Measurements from ENCODE around the gene MYOF. TPM values are rescaled to one million over a fixed set of nuclear protein-coding genes. Genes with fewer than 3 reads are reported as not detected.

The MYOF gene
- total RNA-seq, 2 experiments from 2014 or later = 22.1 to 22.8 TPM

- no peak overlapping the region for H3K27ac Mint-ChIP-seq
- peaks cover 3% of the 10 kb centered on the region for H3K4me1 Mint-ChIP-seq
- peaks cover 14% of the 10 kb centered on the region for H3K36me3 Mint-ChIP-seq
- DNase-seq = no peak
- peaks cover 24% of the 10 kb centered on the region for H3K27me3 Mint-ChIP-seq
- H3K9me3 Mint-ChIP-seq = no peaks in the 10 kb centered on the region
- H3K4me3 Mint-ChIP-seq = no peak overlapping the region
These were observed 129.3 kb downstream of the MYOF start for GRCh38 chr10:93352638-93353383.

- no peaks in the 10 kb centered on the region for H3K36me3 Mint-ChIP-seq
- H3K27me3 Mint-ChIP-seq = no peaks in the 10 kb centered on the region
- H3K9me3 Mint-ChIP-seq = no peaks in the 10 kb centered on the region
- H3K4me3 Mint-ChIP-seq = no peak overlapping the region
- no peak for DNase-seq
- peaks cover 4% of the 10 kb centered on the region for H3K4me1 Mint-ChIP-seq
- H3K27ac Mint-ChIP-seq = no peak overlapping the region
These were observed 135.4 kb downstream of the MYOF start for GRCh38 chr10:93346694-93347093.

- Mint-ChIP-seq H3K27me3 (no peaks in the 10 kb centered on the region), H3K36me3 (no peaks in the 10 kb centered on the region), H3K4me3 (no peak overlapping the region), H3K4me1 (peaks cover 4% of the 10 kb centered on the region), H3K9me3 (no peaks in the 10 kb centered on the region), H3K27ac (no peak overlapping the region)
- no peak for DNase-seq
These were observed 136.0 kb downstream of the MYOF start for GRCh38 chr10:93346108-93346507.

- Mint-ChIP-seq H3K4me1 (peaks cover 4% of the 10 kb centered on the region), H3K36me3 (no peaks in the 10 kb centered on the region), H3K4me3 (no peak overlapping the region), H3K27me3 (no peaks in the 10 kb centered on the region), H3K27ac (no peak overlapping the region), H3K9me3 (no peaks in the 10 kb centered on the region)
- no peak for DNase-seq
These were observed 137.4 kb downstream of the MYOF start for GRCh38 chr10:93344691-93345090.

GRCh38 chr10:93342921-93343320 is 139.2 kb downstream of the MYOF start:
- Mint-ChIP-seq H3K27me3 (no peaks in the 10 kb centered on the region), H3K27ac (no peak overlapping the region), H3K36me3 (peaks cover 1% of the 10 kb centered on the region), H3K4me3 (no peak overlapping the region), H3K9me3 (no peaks in the 10 kb centered on the region), H3K4me1 (peaks cover 4% of the 10 kb centered on the region)
- DNase-seq = no peak

GRCh38 chr10:93342366-93342765 is 139.8 kb downstream of the MYOF start:
- Mint-ChIP-seq H3K27ac (no peak overlapping the region), H3K4me1 (peaks cover 4% of the 10 kb centered on the region), H3K36me3 (peaks cover 1% of the 10 kb centered on the region), H3K4me3 (no peak overlapping the region), H3K9me3 (no peaks in the 10 kb centered on the region), H3K27me3 (no peaks in the 10 kb centered on the region)
- DNase-seq = no peak

GRCh38 chr10:93337309-93337721 is 144.8 kb downstream of the MYOF start:
- H3K4me3 Mint-ChIP-seq = no peak overlapping the region
- DNase-seq = no peak
- no peaks in the 10 kb centered on the region for H3K27me3 Mint-ChIP-seq
- H3K36me3 Mint-ChIP-seq = peaks cover 1% of the 10 kb centered on the region
- H3K4me1 Mint-ChIP-seq = no peaks in the 10 kb centered on the region
- H3K27ac Mint-ChIP-seq = no peak overlapping the region
- H3K9me3 Mint-ChIP-seq = no peaks in the 10 kb centered on the region

- Mint-ChIP-seq H3K27me3 (no peaks in the 10 kb centered on the region), H3K4me3 (no peak overlapping the region), H3K36me3 (peaks cover 1% of the 10 kb centered on the region), H3K27ac (no peak overlapping the region), H3K9me3 (no peaks in the 10 kb centered on the region), H3K4me1 (no peaks in the 10 kb centered on the region)
- DNase-seq = no peak
These were observed 145.5 kb downstream of the MYOF start for GRCh38 chr10:93336678-93337077.

- Mint-ChIP-seq H3K27me3 (no peaks in the 10 kb centered on the region), H3K4me3 (no peak overlapping the region), H3K4me1 (no peaks in the 10 kb centered on the region), H3K9me3 (no peaks in the 10 kb centered on the region), H3K27ac (no peak overlapping the region), H3K36me3 (peaks cover 1% of the 10 kb centered on the region)
- no peak for DNase-seq
These were observed 146.0 kb downstream of the MYOF start for GRCh38 chr10:93336110-93336509.

- Mint-ChIP-seq H3K36me3 (peaks cover 1% of the 10 kb centered on the region), H3K4me3 (no peak overlapping the region), H3K4me1 (no peaks in the 10 kb centered on the region), H3K27me3 (no peaks in the 10 kb centered on the region), H3K9me3 (no peaks in the 10 kb centered on the region), H3K27ac (no peak overlapping the region)
- DNase-seq = no peak
These were observed 147.2 kb downstream of the MYOF start for GRCh38 chr10:93334901-93335327.

GRCh38 chr10:93334181-93334580 is 148.0 kb downstream of the MYOF start:
- Mint-ChIP-seq H3K4me3 (no peak overlapping the region), H3K27me3 (no peaks in the 10 kb centered on the region), H3K4me1 (no peaks in the 10 kb centered on the region), H3K27ac (no peak overlapping the region), H3K36me3 (peaks cover 1% of the 10 kb centered on the region), H3K9me3 (no peaks in the 10 kb centered on the region)
- DNase-seq = no peak

- no peaks in the 10 kb centered on the region for H3K9me3 Mint-ChIP-seq
- no peaks in the 10 kb centered on the region for H3K4me1 Mint-ChIP-seq
- DNase-seq = no peak
- no peaks in the 10 kb centered on the region for H3K27me3 Mint-ChIP-seq
- H3K4me3 Mint-ChIP-seq = no peak overlapping the region
- H3K27ac Mint-ChIP-seq = no peak overlapping the region
- H3K36me3 Mint-ChIP-seq = no peaks in the 10 kb centered on the region
These were observed 148.7 kb downstream of the MYOF start for GRCh38 chr10:93333278-93333978.

GRCh38 chr10:93330824-93331223 is 151.3 kb downstream of the MYOF start:
- H3K4me1 Mint-ChIP-seq = no peaks in the 10 kb centered on the region
- H3K9me3 Mint-ChIP-seq = no peaks in the 10 kb centered on the region
- H3K27ac Mint-ChIP-seq = no peak overlapping the region
- H3K27me3 Mint-ChIP-seq = no peaks in the 10 kb centered on the region
- peaks cover 1% of the 10 kb centered on the region for H3K36me3 Mint-ChIP-seq
- H3K4me3 Mint-ChIP-seq = no peak overlapping the region
- no peak for DNase-seq

- Mint-ChIP-seq H3K27me3 (peaks cover 4% of the 10 kb centered on the region), H3K4me1 (no peaks in the 10 kb centered on the region), H3K9me3 (no peaks in the 10 kb centered on the region), H3K36me3 (no peaks in the 10 kb centered on the region), H3K4me3 (no peak overlapping the region), H3K27ac (no peak overlapping the region)
- no peak for DNase-seq
These were observed 162.2 kb downstream of the MYOF start for GRCh38 chr10:93319896-93320295.

GRCh38 chr10:93319096-93319495 is 163.0 kb downstream of the MYOF start:
- H3K36me3 Mint-ChIP-seq = no peaks in the 10 kb centered on the region
- no peak overlapping the region for H3K27ac Mint-ChIP-seq
- H3K9me3 Mint-ChIP-seq = no peaks in the 10 kb centered on the region
- H3K4me3 Mint-ChIP-seq = no peak overlapping the region
- peaks cover 4% of the 10 kb centered on the region for H3K27me3 Mint-ChIP-seq
- H3K4me1 Mint-ChIP-seq = no peaks in the 10 kb centered on the region
- DNase-seq = no peak

- peaks cover 7% of the 10 kb centered on the region for H3K36me3 Mint-ChIP-seq
- no peak overlapping the region for H3K4me3 Mint-ChIP-seq
- no peaks in the 10 kb centered on the region for H3K9me3 Mint-ChIP-seq
- H3K27me3 Mint-ChIP-seq = peaks cover 4% of the 10 kb centered on the region
- no peak overlapping the region for H3K27ac Mint-ChIP-seq
- DNase-seq = no peak
- no peaks in the 10 kb centered on the region for H3K4me1 Mint-ChIP-seq
These were observed 166.9 kb downstream of the MYOF start for GRCh38 chr10:93315246-93315645.

Data from activated naive CD8-positive, alpha-beta T cell treated with anti-CD3 and anti-CD28 coated beads for 36 hours (primary cell).